ENCODE data around the gene RAB5A. TPM values are rescaled to one million over a fixed set of nuclear protein-coding genes. Genes with fewer than 3 reads are reported as not detected.

The RAB5A gene
- total RNA-seq, 1 experiment from 2014 or later: 97.1 TPM

GRCh38 chr3:19903649-19904048 is 43.2 kb upstream of the RAB5A start:
- ChIA-PET POLR2A (no interaction called here), CTCF (no interaction called here)
- no peak for DNase-seq (ENCODE audit: low spot score)
- H3K4me1 Mint-ChIP-seq: peaks cover 13% of the 10 kb centered on the region
- no peaks in the 10 kb centered on the region for H3K36me3 Mint-ChIP-seq
- H3K9me3 Mint-ChIP-seq: peaks cover 15% of the 10 kb centered on the region; the same call in 1 of the 2 replicates
- no peak overlapping the region for H3K4me3 Mint-ChIP-seq
- no peak overlapping the region for H3K27ac Mint-ChIP-seq
- TF ChIP-seq MLX (CRISPR knock-in tag; IDR thresholded peaks at IDR 0.05) (no peak), MYBL2 (CRISPR knock-in tag; IDR thresholded peaks at IDR 0.05) (no peak), E2F4 (CRISPR knock-in tag; IDR thresholded peaks at IDR 0.05; ENCODE audit: borderline replicate concordance, low read depth) (no peak), FOXK1 (CRISPR knock-in tag; IDR thresholded peaks at IDR 0.05) (no peak), ZNF416 (CRISPR knock-in tag; IDR thresholded peaks at IDR 0.05) (no peak), TEAD1 (CRISPR knock-in tag; IDR thresholded peaks at IDR 0.05) (no peak), TCF7 (CRISPR knock-in tag; IDR thresholded peaks at IDR 0.05; ENCODE audit: low read depth) (no peak), USF1 (CRISPR knock-in tag; IDR thresholded peaks at IDR 0.05) (no peak), PRRX2 (CRISPR knock-in tag; IDR thresholded peaks at IDR 0.05) (no peak), STAT6 (CRISPR knock-in tag; conservative IDR thresholded peaks at IDR 0.05; ENCODE audit: low read depth) (no peak), HMGA2 (CRISPR knock-in tag; IDR thresholded peaks at IDR 0.05) (no peak), CBFB (CRISPR knock-in tag; IDR thresholded peaks at IDR 0.05; ENCODE audit: low read depth) (no peak)
- H3K27me3 Mint-ChIP-seq (ENCODE audit: low read depth): no peaks in the 10 kb centered on the region
- ATAC-seq: no peak

- ATAC-seq (no peak), DNase-seq (ENCODE audit: low spot score) (no peak)
- Mint-ChIP-seq H3K4me3 (no peak overlapping the region), H3K27me3 (ENCODE audit: low read depth) (no peaks in the 10 kb centered on the region), H3K4me1 (peaks cover 10% of the 10 kb centered on the region), H3K27ac (no peak overlapping the region), H3K9me3 (peaks cover 27% of the 10 kb centered on the region), H3K36me3 (0 out of 2 replicates have a peak, but pooled peaks cover 3% of the 10 kb centered on the region)
- CTCF ChIA-PET: no interaction called here
- POLR2A ChIA-PET: no interaction called here
- TF ChIP-seq CREM (CRISPR knock-in tag; IDR thresholded peaks at IDR 0.05) (no peak), EMX1 (CRISPR knock-in tag; IDR thresholded peaks at IDR 0.05) (no peak), ZNF263 (CRISPR knock-in tag; IDR thresholded peaks at IDR 0.05; ENCODE audit: low read depth) (no peak), SOX15 (CRISPR knock-in tag; IDR thresholded peaks at IDR 0.05) (no peak), ZBTB21 (CRISPR knock-in tag; IDR thresholded peaks at IDR 0.05; ENCODE audit: borderline replicate concordance) (no peak), FOXK1 (CRISPR knock-in tag; IDR thresholded peaks at IDR 0.05) (no peak), ATF6 (CRISPR knock-in tag; IDR thresholded peaks at IDR 0.05) (no peak), STAT6 (CRISPR knock-in tag; conservative IDR thresholded peaks at IDR 0.05; ENCODE audit: low read depth) (no peak), PRRX2 (CRISPR knock-in tag; IDR thresholded peaks at IDR 0.05) (no peak), NFE2L1 (CRISPR knock-in tag; IDR thresholded peaks at IDR 0.05) (no peak), ZBTB43 (CRISPR knock-in tag; IDR thresholded peaks at IDR 0.05) (no peak), AFF4 (CRISPR knock-in tag; IDR thresholded peaks at IDR 0.05; ENCODE audit: borderline replicate concordance) (no peak)
Observed at GRCh38 chr3:19907523-19907922, 39.4 kb upstream of the RAB5A start.
